GM21423 (cell line): ENCODE data around the gene NRIP3.

Experiments
- ATAC-seq: cut with Tn5 transposase; IDR thresholded peaks from one replicate; pipeline ENCODE4 v1.9.1; 2021; ENCODE audit warnings: mild to moderate bottlenecking, moderate library complexity; ENCODE audit not compliant: unreplicated experiment

NRIP3 gene

DNA sequence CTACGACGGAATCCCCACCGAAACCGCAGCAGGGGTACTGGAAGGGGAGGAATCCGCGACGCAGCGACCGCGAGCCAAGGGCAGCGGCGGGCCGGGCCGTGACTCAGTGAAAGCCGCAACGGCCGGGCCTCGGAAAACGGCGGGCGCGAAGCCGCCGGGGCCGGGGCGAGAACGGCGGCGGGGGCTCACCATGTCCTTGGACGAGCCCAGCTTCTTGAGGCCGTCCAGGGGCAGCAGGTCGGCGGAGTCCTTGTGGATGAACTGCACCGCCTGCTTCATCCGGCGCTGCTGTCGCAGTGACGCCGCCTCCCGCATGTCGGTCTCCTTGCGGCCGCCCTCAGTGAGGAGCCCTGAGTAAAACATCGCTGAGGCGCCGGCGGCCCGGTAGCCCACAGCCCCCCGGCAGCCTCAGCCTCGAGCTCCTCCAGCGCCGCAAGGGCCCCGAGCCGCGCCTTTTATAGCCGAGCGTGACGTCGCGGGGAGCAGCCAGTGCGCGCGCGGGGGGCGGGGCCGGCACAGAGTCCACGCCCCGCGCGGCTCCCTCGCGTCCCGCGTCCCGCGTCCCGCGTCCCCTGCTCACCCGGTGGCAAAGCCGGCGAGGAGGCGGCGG is at the start of gene NRIP3:
TSS of gene NRIP3 (minus strand) at position 429 of the 610 bp plus-strand sequence. CDS start at position 363, 66 bp downstream.
- ATAC-seq = no peak

- ATAC-seq = no peak
Measured at GRCh38 chr11:9052316-9052715, 48.5 kb upstream of the NRIP3 start.

GRCh38 chr11:9049959-9050358 is 46.2 kb upstream of the NRIP3 start:
- no peak for ATAC-seq

- no peak for ATAC-seq
Measured at GRCh38 chr11:9047964-9048523, 44.2 kb upstream of the NRIP3 start.

DNA sequence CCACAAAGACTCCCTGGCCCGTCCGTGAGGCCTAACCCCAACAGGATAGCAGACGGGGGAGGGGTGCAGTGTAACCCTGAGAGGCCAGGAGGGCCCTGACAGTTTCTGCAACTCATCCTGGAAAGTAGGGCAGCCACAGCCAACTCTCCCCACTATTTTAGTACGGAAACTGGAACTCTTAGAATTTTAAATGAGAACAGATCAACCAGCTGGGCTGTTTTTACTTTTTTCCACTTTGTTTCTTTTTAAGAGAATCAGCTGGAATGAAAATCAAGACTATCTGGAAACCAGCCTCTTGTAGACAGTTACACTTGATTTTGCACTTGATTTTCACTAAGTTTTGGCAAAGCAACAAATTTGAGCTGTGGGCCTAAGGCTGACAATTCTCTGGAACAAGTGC is 42.7 kb upstream of the NRIP3 start:
- no peak for ATAC-seq

- no peak for ATAC-seq
Measured at GRCh38 chr11:9042488-9042887, 38.7 kb upstream of the NRIP3 start.

DNA sequence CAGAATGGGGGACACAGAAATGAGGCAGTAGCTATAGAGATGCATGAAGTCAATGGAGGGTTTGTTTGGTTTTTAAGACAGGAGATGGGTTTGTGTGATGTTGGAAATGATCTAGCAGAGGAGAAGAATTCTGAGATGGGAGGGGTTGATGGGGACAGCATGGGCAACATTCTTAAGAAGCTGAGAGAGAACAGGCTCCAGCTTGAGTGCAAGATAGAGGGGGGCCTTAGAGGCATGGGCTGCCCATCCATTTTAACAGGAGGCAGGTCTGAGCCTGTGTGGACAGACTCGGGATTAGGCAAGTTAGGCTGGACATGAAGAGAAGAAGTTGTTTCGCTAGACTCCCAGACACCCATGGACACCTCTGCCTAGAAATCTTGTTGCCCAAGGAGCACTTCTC is 37.9 kb upstream of the NRIP3 start:
- ATAC-seq = no peak

DNA sequence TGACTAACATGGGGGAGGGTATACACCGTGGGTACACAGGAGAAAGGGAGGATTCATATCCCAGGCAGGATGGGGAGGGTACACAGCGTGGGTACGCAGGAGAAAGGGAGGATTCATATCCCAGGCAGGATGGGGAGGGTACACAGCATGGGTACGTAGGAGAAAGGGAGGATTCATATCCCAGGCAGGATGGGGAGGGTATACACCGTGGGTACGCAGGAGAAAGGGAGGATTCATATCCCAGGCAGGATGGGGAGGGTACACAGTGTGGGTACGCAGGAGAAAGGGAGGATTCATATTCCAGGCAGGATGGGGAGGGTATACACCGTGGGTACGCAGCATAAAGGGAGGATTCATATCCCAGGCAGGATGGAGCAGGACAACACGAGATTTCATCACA is 36.6 kb upstream of the NRIP3 start:
- no peak for ATAC-seq

DNA sequence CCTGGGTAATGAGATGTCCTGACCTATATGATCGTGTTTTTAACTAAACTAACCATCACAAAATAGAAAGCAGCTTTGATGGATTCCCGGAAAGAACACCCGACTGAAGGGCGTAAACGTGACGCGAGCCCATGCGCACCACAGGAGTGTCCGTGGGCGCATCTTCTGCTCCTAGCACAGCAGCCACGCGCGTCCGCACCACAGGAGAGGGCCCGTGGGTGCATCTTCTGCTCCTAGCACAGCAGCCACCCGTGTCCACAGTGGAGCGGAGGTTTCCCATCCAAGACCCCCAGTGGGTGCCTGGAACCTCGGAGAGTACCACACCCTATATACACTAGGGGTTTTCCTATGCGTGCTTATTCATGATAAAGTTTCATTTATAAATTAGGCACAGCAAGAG is 36.1 kb upstream of the NRIP3 start:
- no peak for ATAC-seq

DNA sequence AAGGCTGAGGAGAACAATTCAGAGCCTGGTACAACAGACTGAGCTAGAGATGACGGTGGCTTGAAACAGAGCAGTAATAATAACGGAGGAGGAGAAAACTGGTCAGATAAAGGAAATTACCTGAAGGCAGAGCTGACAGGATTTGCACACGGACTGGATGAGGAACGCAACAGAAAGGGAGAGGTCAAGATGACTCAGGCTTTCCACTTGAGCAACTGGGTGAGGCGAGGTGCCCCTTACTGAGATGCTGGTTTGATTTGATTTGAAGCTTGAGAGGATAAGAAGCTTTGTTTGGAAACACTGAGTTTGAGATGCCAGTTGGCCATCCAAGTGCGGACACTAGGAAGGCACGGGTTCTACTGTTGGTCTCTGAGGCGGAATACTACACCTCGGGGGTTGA is 35.4 kb upstream of the NRIP3 start:
- ATAC-seq = no peak

- ATAC-seq = no peak
Measured at GRCh38 chr11:9038541-9038940, 34.7 kb upstream of the NRIP3 start.

- ATAC-seq = no peak
Measured at GRCh38 chr11:9037963-9038362, 34.2 kb upstream of the NRIP3 start.

- no peak for ATAC-seq
Measured at GRCh38 chr11:9037046-9037780, 33.4 kb upstream of the NRIP3 start.

GRCh38 chr11:9030601-9031000 is 26.8 kb upstream of the NRIP3 start:
- ATAC-seq = no peak

DNA sequence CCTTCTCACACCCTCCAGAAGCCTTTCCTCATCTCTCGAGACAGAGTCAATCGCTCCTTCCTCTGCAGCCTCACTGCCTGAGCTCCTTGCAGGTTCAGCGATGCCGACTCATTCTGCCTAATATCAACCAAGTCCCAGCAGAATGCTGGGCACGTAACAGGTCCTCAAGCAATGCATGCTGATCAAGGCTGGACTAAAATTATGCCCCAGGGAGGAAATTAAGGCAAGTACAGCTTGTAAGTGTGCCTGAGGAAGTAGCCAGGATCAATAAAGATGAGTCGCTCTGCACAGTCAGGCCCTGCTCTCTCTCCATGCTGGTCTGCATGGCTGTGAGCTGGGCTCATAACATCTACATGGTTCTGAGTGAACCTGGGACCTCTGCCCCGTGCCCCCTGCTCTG is 25.6 kb upstream of the NRIP3 start:
- ATAC-seq = no peak

DNA sequence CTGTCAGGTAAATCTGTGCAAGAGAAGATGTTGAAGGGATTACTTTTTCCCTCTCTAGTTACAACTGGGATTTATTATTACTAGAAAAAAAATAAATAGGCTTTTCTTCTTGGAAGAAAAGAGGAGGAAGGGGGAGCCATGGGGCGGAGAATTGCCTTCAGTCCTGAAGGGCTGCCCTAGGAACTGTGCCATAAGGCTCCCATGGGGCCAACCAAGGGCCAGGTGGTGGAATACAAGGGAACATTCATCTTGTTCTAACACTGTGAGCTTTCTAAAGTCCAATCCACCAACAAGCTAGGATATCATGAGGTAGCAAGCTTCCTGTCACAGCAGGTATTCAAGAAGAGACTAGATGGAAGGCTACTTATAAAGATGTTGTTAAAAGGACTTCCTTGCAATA is 24.8 kb upstream of the NRIP3 start:
- ATAC-seq = no peak

DNA sequence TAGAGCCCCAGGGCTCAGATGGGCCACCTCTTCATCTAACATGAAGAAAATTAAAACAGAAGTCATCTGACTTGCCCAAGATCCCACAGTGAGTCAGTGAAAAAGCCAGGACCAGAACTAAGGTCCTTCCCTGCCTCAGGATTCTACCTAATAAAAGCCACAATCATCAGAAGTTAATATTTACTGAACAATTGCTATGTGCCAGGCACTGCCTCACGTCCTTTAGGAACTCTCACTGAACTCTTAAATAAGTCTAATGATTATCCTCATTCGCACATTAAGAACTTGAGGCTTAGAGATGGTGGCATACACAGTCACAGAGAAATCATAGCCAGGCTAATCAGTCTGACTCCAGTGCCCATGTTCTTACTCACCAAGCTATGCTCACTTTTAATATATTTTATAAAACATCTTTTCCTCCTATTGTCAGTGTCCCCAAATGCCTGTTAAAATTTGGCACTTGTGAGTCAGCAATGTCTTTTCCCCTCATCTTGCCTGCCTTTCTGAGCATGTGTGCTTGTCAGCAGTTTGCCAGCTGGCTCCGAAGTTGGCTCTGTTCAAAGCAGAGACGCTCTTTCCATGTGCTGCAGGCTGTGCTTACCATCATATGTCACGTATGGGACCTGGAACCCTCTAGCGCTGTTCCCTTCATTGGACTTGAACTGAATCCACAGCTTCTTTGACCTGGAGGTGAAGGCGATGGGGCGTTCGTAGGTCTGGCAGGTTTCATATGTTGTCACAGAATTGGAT is 21.5 kb upstream of the NRIP3 start:
- ATAC-seq = no peak

GRCh38 chr11:9022961-9023680 is 19.3 kb upstream of the NRIP3 start:
- no peak for ATAC-seq

DNA sequence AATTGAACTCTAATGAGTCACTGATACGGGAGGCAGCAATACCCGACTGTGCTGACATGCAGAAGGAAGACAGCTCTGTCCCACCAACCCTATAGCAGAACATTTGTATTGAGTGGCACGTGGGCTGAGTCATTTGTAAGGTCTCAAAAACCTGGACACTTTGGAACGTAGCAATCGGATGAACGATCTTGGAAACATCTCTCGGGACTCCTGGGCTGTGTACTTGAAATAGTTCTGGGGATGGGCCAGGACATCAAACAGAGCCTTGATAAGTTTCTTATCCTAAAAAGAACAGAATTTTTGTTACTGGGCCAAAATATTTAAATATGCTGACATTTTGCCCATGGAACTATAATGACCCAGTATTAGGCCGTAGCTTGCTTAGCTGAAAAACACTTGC is 17.1 kb upstream of the NRIP3 start:
- no peak for ATAC-seq

GRCh38 chr11:9019861-9020260 is 16.1 kb upstream of the NRIP3 start:
- no peak for ATAC-seq

GRCh38 chr11:9017773-9018172 is 14.0 kb upstream of the NRIP3 start:
- ATAC-seq = no peak
